HG03460 (cell line): ENCODE measurements around the gene NME1.
"Not testable (repeated sequence)": the region's sequence is repeated elsewhere in the genome, so short reads cannot be mapped to it uniquely, and the experiment has no call there.

Experiments used
- ATAC-seq: cut with Tn5 transposase; IDR thresholded peaks from one replicate; pipeline ENCODE4 v1.9.1; 2021; ENCODE audit not compliant: unreplicated experiment

Gene NME1

DNA sequence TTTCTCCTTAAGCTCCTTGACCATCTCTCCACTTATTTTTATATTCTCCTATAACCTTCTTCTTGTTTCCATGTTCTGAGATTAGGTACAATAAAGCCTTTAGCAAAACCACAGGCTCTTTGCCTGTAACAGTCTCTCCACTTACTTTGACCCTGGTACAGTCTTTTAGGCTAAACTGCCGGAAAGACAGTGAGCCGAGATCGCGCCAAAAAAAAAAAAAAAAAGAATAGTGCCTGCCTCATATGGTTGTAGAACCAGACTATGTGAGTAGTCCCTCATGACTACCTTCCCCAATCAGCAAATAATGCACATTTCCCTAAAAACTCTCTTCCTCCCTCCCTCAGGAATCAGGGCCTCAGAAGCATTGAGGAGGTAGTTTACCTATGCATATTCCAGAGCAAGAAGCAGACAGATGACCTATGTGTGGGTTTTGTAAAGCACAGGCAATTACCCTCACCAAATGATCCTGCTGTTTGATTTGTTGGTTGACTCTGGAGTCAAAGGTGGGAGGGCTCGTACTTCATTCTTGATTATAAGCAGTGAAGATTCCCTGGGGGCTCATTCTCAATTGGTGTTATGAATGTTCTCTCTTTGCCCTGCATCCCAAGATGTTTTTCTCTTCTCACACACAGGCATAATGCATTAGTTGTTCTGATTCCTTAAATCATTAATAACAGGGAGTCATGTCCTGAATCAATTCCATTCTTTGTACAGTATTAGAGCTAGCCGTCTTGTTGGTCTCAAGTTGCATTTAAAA, 8.9 kb upstream of the NME1 start:
- no peak for ATAC-seq

DNA sequence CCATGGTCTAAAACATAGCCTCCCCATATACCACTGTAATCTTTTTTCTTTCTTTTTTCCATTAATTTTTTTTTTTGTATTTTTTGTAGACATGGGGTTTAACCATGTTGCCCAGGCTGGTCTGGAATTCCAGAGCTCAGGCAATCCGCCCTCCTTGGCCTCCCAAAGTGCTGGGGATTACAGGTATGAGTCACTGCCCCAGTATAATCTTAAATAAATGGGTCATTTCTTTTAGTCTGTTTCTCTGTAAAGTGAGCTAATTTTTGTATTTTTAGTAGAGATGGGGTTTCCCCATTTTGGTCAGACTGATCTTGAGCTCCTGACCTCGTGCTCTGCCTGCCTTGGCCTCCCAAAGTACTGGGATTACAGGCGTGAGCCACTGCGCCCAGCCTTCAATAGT, 5.7 kb upstream of the NME1 start:
- no peak for ATAC-seq

DNA sequence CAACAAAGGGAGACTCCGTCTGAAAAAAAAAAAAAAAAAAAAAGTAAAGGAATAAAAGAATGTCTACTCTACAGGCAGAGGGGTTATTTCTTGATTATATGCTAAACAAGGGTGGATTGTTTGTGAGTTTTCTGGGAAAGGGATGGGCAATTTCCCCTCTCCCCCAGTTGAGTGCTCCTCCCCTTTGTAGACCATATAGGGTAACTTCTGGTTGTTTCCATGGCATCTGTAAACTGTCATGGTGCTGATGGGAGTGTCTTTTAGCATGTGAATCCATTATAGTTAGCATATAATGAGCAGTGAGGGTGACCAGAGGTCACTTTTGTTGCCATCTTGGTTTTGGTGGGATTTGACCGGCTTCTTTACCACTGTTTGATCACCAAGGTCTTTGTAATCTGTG, 4.2 kb upstream of the NME1 start:
- ATAC-seq = no peak

DNA sequence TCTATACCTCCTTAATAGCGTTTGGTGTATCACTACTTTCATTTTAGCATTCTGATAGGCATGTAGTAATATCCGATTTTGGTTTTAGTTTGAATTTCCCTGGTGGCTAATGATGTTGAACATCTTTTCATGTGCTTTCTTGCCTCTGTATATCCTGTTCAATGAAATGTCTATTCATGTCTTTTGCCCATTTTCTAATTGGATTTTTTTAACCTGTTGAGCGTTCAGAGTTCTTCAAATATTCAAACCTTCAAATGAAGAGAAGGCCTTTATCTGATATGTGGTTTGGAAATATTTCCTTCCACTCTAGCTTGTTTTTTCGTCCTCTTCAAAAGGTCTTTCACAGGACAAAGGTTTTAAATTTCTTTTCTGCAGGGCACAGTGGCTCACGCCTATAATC, 2.4 kb upstream of the NME1 start:
- no peak for ATAC-seq

DNA sequence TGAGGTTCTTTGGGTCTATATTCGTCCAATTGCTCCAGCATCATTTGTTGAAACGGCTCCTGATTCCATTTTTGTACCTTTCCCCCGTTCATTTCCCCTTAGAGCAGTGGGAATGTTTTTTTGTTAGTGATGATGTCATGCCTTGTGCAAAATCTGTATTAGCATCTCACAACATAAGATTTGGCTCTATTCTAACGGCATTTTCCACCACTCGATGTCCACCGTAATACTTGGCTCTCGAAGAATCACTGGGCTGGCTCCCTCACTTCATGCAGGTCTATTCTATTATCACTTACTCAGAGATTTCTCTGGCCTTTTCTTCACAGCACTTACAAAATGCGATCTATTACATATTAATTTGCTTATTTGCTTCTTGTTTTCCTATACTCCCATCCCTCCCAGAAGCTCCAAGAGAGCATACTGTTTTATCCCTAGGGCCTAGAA, 571 bp upstream of the NME1 start:
- ATAC-seq = no peak

DNA sequence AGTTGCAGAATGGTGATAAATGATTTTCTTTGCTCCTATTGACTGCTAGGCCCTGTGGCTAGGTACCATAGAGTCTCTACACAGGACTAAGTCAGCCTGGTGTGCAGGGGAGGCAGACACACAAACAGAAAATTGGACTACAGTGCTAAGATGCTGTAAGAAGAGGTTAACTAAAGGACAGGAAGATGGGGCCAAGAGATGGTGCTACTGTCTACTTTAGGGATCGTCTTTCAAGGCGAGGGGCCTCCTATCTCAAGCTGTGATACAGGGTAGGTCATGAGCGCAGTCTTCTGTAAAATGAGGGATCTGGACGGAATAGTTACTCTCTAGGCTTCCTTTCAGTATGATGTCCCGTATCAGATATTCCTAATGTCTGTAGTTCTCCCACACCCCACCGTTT, 817 bp downstream of the NME1 start:
- no peak for ATAC-seq

DNA sequence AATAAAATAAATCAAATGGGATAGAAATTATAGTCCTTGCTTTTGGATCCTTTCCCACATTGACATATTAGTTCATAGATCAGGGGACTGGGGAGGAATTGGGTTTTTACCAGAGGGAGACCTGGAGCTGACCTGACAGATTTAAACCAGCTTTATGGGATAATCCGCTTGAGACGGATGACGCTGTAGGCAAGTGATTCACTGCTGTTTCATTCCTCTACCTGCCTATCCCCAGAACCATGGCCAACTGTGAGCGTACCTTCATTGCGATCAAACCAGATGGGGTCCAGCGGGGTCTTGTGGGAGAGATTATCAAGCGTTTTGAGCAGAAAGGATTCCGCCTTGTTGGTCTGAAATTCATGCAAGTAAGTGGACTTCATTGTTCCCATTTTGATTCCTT, 2.1 kb downstream of the NME1 start:
- no peak for ATAC-seq

DNA sequence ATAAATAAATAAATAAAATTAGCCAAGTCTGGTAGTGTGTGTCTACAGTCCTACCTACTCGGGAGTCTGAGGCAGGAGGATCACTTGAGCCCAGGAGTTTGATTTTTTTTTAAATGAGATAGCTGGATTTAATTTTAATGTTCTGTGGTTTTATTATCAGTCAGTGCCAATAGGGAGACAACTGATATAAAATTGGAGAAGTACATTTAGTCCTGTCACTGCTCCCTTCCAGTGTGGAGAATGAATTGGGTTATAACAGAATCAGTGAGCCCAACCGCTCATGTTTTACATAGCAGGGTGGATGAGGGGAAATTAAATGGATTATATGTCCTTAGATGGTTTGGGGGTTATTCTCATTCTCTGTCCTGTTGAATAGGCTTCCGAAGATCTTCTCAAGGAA, 6.2 kb downstream of the NME1 start:
- no peak for ATAC-seq

DNA sequence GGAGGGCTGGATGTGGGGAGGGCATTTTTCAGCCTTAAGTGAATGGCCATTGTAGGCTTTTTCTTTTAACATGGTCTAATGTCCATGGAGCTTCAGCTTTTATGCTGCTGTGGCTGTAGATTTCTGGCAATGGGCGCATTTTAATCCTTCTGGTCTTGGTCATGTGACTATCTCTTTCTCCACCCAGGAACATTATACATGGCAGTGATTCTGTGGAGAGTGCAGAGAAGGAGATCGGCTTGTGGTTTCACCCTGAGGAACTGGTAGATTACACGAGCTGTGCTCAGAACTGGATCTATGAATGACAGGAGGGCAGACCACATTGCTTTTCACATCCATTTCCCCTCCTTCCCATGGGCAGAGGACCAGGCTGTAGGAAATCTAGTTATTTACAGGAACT, 8.2 kb downstream of the NME1 start:
- no peak for ATAC-seq

DNA sequence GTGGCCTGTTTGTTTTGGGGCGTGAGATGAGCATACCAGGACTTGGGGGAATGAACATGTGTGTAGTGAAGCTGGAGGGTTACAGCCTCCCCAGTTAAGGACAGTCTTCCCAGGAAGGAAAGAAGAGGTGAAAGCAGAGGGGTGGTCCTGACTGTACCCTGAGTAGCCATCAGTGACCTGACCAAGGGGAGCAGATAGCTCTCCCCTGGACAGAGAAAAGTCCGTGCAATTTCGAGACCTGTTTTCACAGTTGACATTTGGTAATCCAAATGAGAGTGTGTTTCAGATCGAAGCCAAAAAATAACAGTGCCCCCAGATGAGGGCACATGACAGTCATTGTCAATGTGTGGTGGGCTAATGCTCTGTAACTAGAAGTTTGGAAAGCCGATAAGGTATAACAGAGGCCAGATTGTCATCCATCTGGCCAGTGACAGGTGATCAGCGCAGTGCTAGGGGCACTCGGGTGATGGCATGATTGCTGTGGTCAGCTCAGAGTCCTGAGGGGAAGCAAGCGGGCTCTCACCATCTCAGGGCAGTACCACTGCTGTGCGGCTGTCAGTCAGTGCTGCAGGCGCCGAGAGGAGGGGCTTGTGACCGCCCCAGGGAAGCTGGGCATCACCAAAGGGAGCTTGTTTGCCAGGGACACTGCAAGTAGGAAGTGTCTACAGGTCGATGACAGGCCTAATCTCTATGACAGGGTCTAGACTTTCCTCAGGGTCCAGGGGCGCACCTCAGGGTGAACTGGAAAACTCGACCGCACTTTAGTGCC, 11.7 kb downstream of the NME1 start:
- ATAC-seq = no peak

DNA sequence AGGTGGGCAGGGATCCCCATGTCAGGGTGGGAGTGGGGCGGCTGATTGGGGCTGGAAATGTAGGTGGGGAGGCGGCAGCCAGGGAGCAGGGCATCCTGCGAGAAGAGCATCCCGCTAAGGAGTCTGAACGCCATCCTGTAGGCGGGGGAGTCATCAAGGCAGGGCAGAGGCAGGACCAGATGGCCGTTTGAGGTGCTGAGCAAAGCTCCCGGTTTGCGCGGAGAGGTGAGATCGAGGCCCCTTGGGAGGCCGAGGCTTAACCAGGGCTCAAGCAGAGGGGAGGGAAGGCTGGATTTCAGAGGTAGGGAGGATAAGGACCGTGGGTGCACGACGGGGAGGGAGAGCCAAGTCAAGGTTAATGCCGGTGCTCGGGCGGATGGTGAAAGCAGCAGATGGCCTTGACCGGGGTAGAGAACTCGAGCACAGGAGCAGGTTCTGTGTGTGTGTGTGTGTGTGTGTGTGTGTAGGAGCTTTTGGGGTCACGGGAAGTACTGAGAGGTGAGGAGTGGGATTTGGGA, 12.4 kb downstream of the NME1 start:
- ATAC-seq = peak; percentile 17

DNA sequence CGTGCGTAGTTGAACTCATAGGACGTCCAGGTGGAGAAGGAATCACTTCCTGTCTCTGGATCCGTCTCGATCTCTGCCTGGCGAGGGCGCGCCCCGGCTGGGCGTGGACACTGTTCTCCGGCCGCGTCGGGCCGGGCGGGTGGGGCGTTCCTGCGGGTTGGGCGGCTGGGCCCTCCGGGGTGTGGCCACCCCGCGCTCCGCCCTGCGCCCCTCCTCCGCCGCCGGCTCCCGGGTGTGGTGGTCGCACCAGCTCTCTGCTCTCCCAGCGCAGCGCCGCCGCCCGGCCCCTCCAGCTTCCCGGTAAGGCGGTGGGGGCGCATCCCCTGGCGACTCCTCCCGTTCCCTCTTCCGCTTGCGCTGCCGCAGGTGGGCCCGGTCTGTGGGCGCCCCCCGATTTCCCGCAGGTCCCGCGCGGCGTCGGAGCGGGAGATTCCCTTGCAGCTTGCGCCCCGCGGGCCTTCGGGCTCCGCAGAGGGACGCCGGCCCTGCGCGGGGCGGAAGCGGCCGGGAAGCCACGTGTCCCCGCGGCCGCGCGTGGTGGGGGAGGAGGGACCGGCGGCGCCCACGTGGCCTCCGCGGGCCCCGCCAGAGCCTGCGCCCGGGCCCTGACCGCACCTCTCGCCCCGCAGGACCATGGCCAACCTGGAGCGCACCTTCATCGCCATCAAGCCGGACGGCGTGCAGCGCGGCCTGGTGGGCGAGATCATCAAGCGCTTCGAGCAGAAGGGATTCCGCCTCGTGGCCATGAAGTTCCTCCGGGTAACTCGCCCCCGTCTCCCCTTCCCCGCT, 13.0 kb downstream of the NME1 start, which contains the start of gene NME2:
TSS of gene NME2 (plus strand) at position 214 of the 789 bp plus-strand sequence. CDS start at position 634, 420 bp downstream.
- ATAC-seq = peak; percentile 85

DNA sequence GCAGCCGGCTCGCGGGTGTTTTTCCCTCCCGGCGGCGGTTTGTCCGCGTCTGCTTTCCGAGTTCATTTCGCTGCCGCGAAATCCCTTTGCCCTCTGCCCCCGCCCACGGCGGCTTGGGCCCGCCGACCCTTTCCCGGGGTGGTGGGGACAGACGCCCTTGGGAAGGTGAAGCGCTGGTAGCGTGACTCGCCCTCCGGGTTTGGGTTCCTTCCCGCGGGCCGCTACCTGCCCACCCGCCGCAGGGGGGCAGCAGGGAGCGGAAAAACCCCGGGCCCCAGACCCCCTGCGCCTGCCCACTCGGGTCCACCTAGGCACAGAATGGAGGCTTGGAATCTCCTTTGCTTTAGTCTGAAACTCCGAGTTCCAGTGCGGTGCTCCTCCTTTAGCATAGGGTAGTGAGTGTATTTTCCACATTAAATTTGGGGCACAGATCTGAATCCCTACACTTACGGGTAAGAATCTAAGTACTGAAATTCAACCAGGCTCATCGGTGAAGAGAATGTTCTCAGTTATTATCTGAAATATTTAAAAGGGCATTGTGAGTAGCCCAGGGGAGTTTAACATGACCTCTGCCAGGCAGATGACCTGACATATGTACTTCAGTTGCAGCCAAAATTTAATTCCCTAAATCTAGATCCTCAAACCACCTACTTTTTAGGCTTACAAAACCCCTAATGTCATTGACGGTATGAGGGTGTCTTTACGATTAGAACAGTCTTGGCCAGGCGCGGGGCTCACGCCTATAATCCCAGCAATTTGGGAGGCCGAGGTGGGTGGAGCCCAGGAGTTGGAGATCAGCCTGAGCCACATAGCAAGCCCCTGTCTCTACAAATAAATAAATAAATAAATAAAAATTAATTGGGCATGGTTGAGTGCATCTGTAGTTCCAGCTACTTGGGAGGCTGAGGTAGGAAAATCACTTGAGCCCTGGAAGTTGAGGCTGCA, 13.9 kb downstream of the NME1 start:
- peak; percentile 52 for ATAC-seq

DNA sequence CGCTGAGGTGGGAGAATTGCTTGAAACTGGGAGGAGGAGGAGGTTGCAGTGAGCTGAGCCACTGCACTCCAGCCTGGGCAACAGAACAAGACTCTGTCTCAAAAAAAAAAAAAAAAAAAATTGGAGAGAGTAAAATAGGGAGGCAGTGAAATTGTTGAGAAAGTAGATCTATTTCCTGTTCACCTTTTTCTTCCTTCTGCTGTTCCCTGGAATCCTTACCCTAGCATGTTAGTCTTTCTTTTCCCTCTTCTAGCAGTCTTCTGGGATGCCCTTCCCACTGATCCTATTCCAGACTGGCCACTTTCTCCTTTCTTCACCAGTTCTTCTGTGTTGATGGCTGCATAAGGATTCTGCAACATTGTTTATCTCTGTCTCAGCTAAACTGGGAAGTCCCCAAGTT, 16.0 kb downstream of the NME1 start:
- no peak for ATAC-seq

DNA sequence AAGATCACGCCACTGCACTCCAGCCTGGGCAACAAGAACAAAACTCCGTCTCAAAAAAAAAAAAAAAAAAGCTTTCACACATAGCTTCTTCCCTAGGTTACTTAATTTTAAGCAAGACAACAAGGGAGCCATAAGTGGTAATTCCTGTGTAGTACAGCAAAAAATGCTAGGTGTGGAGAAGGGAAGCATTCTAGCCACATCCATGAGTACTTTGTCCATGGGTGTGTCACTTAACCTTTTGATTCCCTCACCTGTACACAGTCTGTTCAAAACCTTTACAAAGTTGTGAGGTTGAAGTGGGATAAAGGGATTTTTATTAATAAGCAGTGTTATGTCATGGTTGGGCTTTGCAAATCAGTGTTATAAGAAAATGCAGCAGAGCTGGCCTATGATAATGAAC, 17.4 kb downstream of the NME1 start:
- ATAC-seq = no peak

DNA sequence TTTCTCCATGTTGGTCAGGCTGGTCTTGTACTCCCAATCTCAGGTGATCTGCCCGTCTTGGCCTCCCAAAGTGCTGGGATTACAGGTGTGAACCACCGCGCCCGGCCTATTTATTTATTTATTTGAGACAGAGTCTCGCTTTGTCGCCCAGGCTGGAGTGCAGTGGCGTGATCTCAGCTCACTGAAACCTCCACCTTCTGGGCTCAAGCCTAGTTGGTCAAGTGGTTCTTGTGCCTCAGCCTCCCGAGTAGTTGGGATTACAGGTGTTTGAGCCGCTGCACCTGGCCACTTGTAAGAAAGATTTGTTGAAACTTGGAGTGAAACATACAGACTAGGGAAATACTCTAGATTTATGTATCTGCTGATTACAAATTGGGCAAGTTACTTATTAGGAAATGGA, 18.7 kb downstream of the NME1 start:
- not testable (repeated sequence) for ATAC-seq

DNA sequence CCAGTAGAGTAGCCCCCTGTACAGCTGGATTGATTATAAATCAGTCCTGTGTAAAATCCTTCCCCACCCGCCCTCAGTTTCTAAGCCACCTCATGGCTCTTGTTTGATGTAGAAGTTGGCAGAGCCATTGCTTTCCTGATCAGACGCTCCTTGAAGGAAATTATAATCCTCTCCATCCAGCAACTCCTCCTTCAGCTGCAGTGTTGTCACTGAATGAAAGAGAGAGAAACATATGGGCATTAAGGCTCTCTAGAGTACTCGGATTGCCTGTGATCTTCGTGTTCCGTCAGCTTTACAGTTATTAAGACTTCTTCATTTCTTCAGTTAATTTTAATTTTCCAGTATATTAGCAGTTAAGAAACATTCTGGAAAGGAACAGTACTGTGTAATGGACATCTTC, 27.1 kb downstream of the NME1 start:
- ATAC-seq = no peak

DNA sequence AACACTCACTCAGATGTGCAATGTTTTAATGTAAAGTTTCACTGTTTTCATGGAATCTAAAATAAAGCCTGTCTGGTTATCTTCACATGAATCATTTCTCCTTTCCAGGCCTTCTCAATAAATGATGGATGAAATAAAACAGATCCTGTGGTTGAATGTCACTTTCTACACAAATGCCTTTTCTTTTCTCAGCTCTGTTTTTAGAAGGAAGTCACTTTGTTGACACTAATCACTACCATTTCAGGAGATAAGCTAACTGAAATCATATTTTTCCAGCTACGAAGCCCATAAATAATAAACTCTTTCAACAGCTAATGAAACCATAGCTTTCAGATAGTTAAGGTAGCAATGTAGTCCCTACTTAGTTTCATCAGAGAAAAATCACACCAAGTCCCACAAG, 30.8 kb downstream of the NME1 start:
- no peak for ATAC-seq

DNA sequence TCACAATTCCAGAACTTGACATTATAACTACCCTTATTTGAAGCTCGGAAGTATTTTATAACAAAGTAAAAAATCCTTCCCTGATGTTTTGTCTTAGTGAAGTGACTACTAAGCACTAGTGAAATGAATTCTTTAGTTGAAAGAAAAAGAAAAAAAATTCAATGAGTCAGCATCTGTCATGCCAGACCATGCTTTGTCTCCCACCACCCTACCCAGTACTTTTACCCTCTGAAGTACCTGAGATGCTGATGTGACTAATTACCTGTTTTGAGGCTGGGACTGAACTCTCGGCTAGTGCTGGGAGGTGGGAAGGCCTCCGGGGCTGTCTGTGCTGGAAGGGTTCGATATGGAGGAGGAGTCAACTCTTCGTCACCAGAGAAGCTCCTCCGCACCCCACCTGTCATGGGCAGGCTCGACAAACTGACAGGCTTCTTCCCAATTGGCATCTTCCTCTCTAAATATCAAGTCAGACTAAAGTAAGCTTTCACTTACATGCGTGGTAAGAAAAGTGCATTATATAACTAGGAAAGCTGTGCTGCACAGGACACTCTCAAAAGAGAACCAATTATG, 32.5 kb downstream of the NME1 start:
- no peak for ATAC-seq

DNA sequence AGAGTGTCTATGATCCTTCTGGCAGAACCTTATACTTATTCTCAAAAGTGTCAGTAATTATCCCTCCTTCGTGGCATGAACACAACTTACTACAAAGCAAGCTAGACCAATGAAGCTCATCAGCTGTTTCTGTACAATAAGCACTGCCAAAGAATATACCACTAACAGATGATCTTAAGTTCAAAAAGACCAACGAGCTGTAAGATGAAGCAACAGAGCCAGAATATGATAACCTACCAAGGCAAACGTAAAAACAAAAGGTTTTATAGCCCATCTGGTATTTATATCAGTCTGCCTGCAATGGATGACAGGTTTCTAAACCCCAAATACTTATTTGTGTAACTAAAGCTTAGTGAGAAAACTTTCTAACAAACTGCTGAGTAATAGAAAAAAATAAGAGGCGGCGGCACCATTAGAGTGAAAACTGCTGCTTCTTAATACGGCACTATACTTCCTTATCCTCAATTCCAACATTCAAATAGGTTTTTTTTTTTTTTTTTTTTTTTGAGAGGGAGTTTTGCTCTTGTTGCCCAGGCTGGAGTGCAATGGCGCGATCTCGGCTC, 35.0 kb downstream of the NME1 start:
- ATAC-seq = no peak
